Measurements from ENCODE around the gene NXPH2. TPM values are rescaled to one million over a fixed set of nuclear protein-coding genes. Genes with fewer than 3 reads are reported as not detected.

Gene NXPH2
- total RNA-seq, 1 experiment from 2014 or later = 1.8 TPM

DNA sequence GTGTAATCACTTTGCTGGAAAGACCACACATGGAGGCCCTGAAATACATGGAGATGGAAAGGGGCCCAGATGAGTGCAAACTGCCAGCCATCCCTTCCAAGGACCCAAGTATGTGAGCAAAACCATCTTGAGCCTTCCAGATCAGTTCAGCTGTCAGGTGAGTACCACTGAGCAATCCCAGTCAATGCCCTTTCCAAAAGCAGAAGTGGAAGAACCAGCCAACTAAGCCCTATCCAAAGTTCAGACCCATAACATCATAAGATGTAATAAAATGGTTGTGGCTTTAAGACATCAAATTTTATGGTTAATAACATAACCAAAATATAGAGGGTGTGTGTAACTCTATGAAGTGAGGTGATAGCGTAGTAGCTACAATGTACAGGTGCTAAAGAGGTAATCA is 88.5 kb downstream of the NXPH2 start:
- Mint-ChIP-seq H3K27ac (no peak overlapping the region), H3K27me3 (ENCODE audit: low read depth) (no peaks in the 10 kb centered on the region), H3K36me3 (ENCODE audit: insufficient read depth in 1 of 3, low read depth in 3 of 3) (no peaks in the 10 kb centered on the region; a peak in 2 of 7 replicates), H3K4me1 (no peaks in the 10 kb centered on the region), H3K9me3 (no peaks in the 10 kb centered on the region; a peak in 3 of 5 replicates), H3K4me3 (no peak overlapping the region)
- H3K9ac ChIP-seq (ENCODE audit: extremely low read depth, insufficient read length, low read length) = no peak overlapping the region
- no peak overlapping the region for H4K8ac ChIP-seq (replicated peaks; ENCODE audit: insufficient read length, low read depth, low read length)
- no peak overlapping the region for H3K56ac ChIP-seq (ENCODE audit: insufficient read length, low read depth, low read length)
- H2AK5ac ChIP-seq (ENCODE audit: insufficient read length, low read length) = no peak overlapping the region
- no peak overlapping the region for H4K5ac ChIP-seq (ENCODE audit: insufficient read length, low read depth, low read length)
- WGBS (ENCODE audit: extremely low coverage, insufficient read length, low lambda C conversion rate) = no CpG with 5 or more reads among the region's 1 CpG
- no peak overlapping the region for H2BK20ac ChIP-seq (ENCODE audit: low read depth, low read length, poor library complexity, severe bottlenecking)
- no peak overlapping the region for H2BK120ac ChIP-seq (ENCODE audit: low read depth, low read length, poor library complexity, severe bottlenecking)
- no peak overlapping the region for H2BK15ac ChIP-seq (ENCODE audit: low read depth, low read length)
- H3K27ac ChIP-seq (ENCODE audit: insufficient read length, low read depth, low read length) = no peak overlapping the region
- no peak overlapping the region for H4K91ac ChIP-seq (ENCODE audit: insufficient read length, low read depth, low read length)
- H3K4me1 ChIP-seq (ENCODE audit: insufficient read depth, low read length) = no peaks in the 10 kb centered on the region
- no peaks in the 10 kb centered on the region for H3K79me2 ChIP-seq (ENCODE audit: insufficient read depth, low read length)
- H3K4me2 ChIP-seq (ENCODE audit: insufficient read depth, insufficient read length, low read length) = no peak overlapping the region
- H3K23ac ChIP-seq (ENCODE audit: insufficient read length, low read depth, low read length) = no peak overlapping the region
- no peak overlapping the region for H3K14ac ChIP-seq (ENCODE audit: insufficient read depth, low read length)
- no peaks in the 10 kb centered on the region for H3K9me3 ChIP-seq (ENCODE audit: control insufficient read depth, low read depth, low read length)
- DNase-seq = no peak
- no peaks in the 10 kb centered on the region for H4K20me1 ChIP-seq (ENCODE audit: control insufficient read depth, insufficient read depth, insufficient read length)
- no peak overlapping the region for H3T11ph ChIP-seq (ENCODE audit: low read length)
- no peak overlapping the region for H2BK12ac ChIP-seq (ENCODE audit: insufficient read length, low read depth, low read length)
- no peak overlapping the region for H2AFZ ChIP-seq (ENCODE audit: low read length)
- H2BK5ac ChIP-seq (ENCODE audit: insufficient read length, low read length) = no peak overlapping the region
- H3K18ac ChIP-seq (ENCODE audit: insufficient read length, low read depth, low read length) = no peak overlapping the region
- no peaks in the 10 kb centered on the region for H3K23me2 ChIP-seq (ENCODE audit: insufficient read length, low read depth, low read length, poor library complexity, severe bottlenecking)
- H3K27me3 ChIP-seq (ENCODE audit: insufficient read depth, low read length) = no peaks in the 10 kb centered on the region
- TF ChIP-seq CTCF (conservative IDR thresholded peaks at IDR 0.05) = no peak
- no peaks in the 10 kb centered on the region for H3K79me1 ChIP-seq (ENCODE audit: insufficient read depth, low read depth, low read length, poor library complexity, severe bottlenecking)
- no peak overlapping the region for H3K4ac ChIP-seq (ENCODE audit: low read depth, low read length)
